HG03039 (cell line): ENCODE measurements around the gene USP3.

Experiments used
- ATAC-seq: cut with Tn5 transposase; IDR thresholded peaks from one replicate; pipeline ENCODE4 v1.9.1; 2021; ENCODE audit warnings: mild to moderate bottlenecking, moderate library complexity; ENCODE audit not compliant: unreplicated experiment

USP3 gene

DNA sequence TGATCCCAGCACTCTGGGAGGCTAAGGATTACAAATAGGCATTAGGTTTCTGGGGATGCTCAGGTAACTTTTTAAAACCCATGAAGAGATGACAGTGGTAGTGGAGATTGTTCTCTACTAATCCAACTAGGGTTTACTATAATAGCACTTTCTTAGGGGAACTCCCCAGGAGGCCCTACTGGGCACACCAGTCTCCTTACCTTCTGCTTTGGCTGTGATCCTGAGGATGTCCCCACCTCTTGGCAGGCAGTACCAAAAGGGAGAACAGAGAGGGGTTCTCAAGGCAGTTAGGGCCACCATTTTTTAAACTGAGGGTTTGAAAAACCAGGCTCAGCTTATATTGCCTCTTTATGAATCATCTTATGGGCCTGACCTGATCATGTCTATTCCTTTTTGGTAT is 77.8 kb downstream of the USP3 start:
- no peak for ATAC-seq

DNA sequence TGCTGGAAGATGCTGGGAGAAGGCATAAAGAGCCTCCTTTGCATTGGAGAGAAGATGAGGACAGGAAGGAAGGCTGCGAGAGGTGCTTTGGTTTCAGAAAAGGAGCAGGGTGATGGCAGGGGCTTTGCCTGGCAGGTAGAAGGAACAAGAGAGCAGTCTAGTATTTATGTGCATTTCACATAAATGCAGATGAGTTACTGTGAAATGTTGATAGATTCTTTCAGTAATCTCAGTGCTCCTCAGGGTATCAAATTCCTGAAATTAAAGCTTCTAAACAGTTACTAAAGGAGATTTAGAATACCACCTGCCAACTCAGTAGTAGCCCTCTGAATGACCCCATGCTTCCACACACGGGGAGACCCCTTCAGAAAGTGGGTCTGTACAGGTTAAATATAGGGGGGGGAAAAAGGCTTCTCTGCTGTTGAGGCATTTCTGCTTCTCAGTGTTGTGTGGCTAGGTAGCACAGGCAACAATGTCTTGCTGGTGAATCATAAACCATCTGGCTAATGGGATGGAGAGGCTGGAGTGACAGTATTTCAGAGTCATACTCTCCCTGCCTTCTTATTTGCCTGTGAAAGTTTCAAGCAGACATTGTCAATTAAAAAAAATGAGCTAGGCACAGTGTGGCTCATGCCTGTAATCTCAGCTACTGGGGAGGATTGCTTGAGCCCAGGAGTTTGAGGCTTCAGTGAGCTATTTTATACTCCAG is 78.5 kb downstream of the USP3 start:
- ATAC-seq = no peak

GRCh38 chr15:63586790-63587189 is 82.4 kb downstream of the USP3 start:
- no peak for ATAC-seq

GRCh38 chr15:63587527-63587926 is 83.1 kb downstream of the USP3 start:
- no peak for ATAC-seq

DNA sequence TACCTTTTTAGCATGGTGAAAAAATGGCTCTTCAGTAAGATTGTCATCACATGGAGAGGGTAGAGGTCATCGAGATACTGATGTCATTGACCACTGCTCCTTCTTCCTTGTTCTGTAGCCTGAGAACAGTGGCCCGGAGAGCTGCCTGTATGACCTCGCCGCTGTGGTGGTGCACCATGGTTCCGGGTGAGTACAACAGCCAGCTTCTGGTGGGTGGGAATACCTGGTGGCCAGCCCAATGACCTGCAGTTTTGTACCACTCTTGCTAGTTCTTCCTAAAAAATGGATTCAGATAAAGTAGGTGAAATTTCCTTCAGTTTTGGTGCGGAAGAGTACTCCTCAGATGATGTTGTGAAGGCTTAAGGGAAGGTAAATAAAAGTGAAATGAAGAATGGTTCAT is 84.4 kb downstream of the USP3 start:
- no peak for ATAC-seq

DNA sequence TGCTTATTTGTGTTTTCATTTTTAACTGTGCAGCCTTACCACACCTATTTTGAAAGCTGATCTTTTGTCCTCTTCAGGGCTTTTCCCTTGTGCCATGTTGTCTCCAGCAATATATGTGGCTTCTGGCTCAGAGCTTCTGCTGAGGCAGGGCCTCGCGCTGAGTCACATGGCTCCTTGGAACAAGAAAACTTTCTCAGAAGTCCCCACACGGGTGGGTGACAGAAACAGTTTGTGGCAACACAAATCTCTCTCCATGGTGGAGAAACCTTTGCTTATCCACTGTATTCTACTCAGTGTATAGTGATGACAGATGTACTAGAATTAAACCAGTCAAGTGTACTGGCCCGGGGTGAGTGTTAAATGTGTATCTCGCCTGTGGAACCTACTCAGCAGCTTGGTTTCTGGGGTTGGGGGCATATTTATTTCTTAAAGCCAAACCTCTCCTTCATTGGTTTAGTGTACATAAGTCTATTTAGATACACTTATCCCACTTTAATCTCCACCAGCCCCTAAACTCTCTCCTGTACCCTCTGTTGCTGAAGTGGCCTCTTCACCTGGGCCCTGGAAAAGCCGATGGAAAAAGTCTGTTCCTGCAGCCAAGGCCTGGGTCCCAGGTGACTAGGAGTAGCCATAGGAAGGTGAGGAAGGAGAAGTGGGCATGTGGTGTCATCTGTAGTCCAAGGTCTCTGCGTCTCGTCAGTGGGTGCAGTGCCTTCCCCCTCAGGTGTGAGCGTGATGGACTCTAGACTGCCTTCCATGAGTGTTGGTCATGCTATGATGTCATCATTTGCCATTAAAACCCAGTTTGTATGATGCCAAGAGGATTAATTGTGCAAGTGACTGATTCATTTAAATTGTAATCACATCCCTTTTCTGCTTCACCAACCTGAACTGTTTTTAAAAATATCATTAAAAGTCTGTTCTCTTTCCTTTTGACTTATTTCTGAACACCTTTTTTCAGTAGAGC is 89.6 kb downstream of the USP3 start:
- ATAC-seq = no peak

- no peak for ATAC-seq
Measured at GRCh38 chr15:63595065-63595464, 90.7 kb downstream of the USP3 start.

DNA sequence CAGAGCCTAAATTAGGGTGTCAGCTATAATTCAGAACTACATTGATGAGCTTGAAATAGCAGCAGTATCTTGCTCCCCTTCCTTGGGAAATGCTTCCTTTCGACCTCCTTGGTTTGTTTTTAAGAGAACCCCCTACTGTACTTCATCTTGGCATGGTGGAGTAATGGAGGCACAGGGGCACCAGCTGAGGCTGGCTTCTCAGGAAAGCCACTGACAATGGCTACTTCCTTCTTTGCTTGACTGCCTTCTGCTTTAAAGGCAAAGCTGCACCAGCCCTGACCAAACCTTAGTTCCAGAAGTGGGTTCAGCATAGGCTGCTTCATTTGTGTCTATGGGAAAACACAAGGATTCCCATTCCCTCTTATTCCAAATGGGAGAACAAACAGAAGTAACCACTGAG is 91.3 kb downstream of the USP3 start:
- ATAC-seq = no peak

GRCh38 chr15:63596676-63597037 is 92.3 kb downstream of the USP3 start:
- no peak for ATAC-seq

DNA sequence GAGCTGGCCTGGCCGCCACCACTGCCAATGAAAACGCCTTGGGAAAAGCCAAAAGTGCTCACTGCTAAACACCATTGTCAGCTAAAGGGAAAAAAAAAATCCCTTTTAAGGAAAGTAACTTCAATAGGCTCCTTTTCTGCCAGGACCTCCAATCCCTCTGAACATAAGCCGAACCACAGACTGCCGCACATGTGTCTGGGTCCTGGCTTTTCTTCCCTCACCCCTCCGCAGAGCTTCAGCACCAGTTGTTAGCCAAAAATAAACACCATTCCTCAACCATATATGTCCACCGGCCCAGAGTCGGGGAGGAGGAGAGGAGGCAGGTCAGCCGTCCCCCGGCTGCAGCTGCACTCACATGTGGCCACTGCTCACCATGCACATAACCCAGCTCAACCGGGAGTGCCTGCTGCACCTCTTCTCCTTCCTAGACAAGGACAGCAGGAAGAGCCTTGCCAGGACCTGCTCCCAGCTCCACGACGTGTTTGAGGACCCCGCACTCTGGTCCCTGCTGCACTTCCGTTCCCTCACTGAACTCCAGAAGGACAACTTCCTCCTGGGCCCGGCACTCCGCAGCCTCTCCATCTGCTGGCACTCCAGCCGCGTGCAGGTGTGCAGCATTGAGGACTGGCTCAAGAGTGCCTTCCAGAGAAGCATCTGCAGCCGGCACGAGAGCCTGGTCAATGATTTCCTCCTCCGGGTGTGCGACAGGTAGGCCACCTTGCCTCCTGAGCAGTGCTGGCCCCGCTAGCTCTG is 92.8 kb downstream of the USP3 start, which contains the start of gene FBXL22:
Gene FBXL22 (plus strand): TSS at position 350 of the 753 bp plus-strand sequence. CDS start 6 bp downstream, at position 356.
- ATAC-seq = no peak

GRCh38 chr15:63597821-63598220 is 93.4 kb downstream of the USP3 start:
- ATAC-seq = no peak

GRCh38 chr15:63598473-63599400 is 94.3 kb downstream of the USP3 start:
- no peak for ATAC-seq

DNA sequence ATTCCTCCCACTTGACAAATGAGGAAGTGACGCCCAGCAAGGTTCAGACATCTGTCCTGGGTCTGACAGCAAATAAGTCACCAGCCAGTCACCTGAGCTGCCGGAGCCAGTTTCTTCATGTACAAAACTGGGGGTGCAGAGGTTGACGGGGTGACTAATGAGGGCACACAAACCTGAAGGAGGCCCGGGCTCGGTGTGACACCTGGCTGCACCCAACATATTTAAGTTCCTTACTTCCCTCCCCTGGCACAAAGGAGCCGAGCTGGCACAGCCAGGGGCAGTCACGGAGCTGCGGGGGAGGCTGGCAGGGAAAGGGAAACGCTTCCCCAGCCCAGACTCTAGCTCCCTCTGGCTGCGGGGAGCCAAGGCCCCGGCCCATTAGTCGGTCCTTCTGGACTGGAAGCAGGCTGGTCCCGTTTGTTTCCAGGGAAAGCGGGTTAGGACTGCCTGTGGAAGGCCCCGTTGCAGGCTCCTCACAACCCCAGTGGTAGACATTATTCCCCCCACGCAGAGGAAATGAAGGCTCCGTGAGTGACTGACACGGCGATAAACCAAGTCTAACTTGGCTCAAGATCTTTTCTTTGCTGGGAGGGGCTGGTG is 95.1 kb downstream of the USP3 start:
- no peak for ATAC-seq

- no peak for ATAC-seq
Measured at GRCh38 chr15:63600001-63600615, 95.7 kb downstream of the USP3 start.

DNA sequence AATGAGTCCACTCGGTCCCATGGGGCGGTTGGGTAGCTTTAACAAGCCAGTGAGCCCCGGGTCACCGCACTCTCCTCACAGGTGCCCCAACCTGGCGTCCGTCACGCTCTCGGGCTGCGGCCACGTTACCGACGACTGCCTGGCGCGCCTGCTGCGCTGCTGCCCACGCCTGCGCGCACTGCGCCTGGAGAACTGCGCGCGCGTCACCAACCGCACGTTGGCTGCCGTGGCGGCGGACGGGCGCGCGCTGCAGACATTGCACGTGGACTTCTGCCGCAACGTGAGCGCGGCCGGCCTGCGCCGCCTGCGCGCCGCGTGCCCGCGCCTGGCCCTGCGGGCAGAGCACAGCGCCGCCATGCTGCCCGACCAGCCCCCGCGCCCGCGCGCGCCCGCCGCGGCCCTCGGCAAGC is 96.2 kb downstream of the USP3 start:
- peak; percentile 59 for ATAC-seq

DNA sequence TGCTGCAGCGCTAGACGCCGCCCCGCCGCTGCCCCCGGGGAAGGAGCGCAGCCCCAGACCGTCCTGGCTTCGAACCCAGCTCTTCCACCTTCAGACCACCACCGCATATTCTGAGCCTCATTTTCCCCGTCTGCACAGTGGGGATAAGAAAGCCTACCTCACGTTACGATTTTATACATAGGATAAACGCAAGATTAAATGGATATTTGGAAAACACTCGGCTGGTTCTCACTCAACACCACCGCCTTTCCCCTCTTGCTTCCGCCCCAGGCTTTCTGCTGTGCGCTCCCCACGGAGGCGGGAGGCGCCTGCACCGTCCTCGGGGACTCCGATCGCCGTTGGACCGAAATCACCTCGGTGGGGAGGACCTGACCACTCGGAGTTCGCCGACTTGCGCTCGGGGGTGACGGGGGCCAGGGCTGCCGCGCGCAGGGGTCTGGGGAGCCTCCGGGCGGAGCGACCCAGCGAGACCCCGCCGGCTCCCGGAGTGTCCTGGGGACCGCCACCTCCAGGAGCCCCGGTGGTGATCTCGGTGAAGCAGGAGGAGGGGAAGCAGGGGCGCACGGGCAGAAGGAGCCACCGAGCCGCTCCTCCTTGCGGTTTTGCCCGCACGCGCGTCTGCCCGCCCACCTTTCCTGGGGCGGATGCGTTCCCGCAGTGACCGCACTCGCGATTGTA is 96.8 kb downstream of the USP3 start:
- ATAC-seq = peak; percentile 8

DNA sequence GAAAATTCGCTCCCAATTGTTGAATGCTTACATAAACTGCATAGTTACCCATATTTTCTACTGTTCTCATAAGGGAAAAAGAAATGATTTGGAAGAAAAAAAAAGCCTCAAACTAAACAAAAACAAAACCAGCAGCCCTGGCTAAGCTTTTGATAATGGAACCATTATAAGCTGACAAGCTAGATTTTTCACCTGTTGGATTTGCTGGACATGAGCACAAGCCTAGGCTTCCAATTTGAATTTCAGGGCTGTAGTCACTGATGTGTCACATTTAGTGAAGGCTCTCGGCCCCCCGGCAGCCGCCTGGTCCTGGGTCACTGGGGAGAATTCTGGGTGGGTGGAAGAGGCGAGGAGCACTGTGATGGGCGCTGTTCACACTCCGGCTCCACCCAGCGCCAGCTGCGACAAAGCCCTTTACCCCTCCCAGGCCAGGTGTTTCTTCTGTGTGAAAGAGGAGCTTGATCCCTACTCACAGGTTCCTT is 97.4 kb downstream of the USP3 start:
- no peak for ATAC-seq

DNA sequence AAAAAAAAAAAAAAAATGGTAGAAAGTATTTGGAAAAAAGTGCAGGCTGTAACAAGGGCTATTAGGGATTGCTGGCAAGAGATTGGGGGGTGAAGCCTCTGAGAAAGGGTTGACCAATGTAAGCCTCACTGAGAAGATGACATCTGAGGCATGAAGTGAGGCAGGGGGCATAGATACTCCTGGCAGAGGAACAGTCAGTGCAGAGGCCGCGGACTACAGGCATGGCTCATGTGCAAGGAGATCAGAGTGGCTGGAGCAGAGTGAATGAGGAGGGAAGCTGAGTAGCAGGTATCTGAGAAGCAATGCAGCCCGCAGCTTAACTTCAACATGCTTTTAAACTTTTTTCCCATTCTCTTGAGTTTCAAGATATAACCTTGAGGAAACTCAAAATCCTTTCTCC is 98.2 kb downstream of the USP3 start:
- ATAC-seq = no peak

DNA sequence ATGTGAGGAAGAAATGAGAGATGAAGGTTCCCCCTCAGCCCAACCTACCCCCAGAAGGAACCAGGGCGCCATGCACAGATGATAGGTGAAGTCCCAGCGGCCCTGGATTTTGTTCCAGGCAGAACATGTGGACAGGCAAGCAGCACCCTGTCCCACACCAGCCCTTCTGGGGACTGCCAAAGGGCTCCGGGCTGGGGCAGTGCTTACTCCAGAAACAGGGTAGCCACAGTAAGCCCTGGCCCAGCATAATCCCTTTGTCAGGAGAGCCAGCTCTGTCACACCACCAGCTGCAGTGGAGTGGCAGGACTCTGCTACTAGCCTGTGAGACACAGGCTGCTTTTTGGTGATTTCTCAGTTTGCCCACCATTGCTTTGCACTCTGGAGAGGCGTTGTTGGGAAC is 99.1 kb downstream of the USP3 start:
- ATAC-seq = no peak
